ENCODE measurements around the gene GFPT2. TPM values are rescaled to one million over a fixed set of nuclear protein-coding genes. Genes with fewer than 3 reads are reported as not detected.

GFPT2 gene
- total and polyA plus RNA-seq, 2 of the 4 experiments (the other 2 are of a cell fraction), result 20.3 to 20.8 TPM

- Histone ChIP-seq H2BK15ac (ENCODE audit: low read depth, low read length) (no peak overlapping the region), H3K36me3 (ENCODE audit: control insufficient read depth, insufficient read depth, low read length) (no peaks in the 10 kb centered on the region), H4K91ac (ENCODE audit: insufficient read depth, low read depth, low read length) (no peak overlapping the region), H2BK20ac (ENCODE audit: low read depth, low read length) (no peak overlapping the region), H3K56ac (ENCODE audit: extremely low read depth, insufficient read depth, low read length) (no peak overlapping the region), H3K27ac (ENCODE audit: insufficient read depth, low read length) (no peak overlapping the region), H3K9me3 (ENCODE audit: control insufficient read depth, insufficient read depth, low read length) (no peaks in the 10 kb centered on the region), H3K4me1 (ENCODE audit: control insufficient read depth, insufficient read depth, low read length) (no peaks in the 10 kb centered on the region), H4K5ac (ENCODE audit: low read depth, low read length) (no peak overlapping the region), H4K20me1 (ENCODE audit: insufficient read depth, low read length) (no peaks in the 10 kb centered on the region), H3K79me1 (ENCODE audit: low read depth in 1 of 2, low read length in 2 of 2) (no peaks in the 10 kb centered on the region), H2AK9ac (replicated peaks; ENCODE audit: low read depth, low read length, poor library complexity) (no peak overlapping the region), H3K9me1 (ENCODE audit: insufficient read depth, low read length) (no peaks in the 10 kb centered on the region), H3K4ac (ENCODE audit: low read depth, low read length) (no peak overlapping the region), H2BK120ac (ENCODE audit: low read depth, low read length) (no peak overlapping the region), H3K4me3 (ENCODE audit: insufficient read depth, low read depth, low read length) (no peak overlapping the region), H2AK5ac (ENCODE audit: low read depth, low read length) (no peak overlapping the region), H3K4me2 (ENCODE audit: low read depth, low read length) (no peak overlapping the region), H2AFZ (replicated peaks; ENCODE audit: low read length, poor library complexity) (no peak overlapping the region), H3K18ac (ENCODE audit: low read depth, low read length) (no peak overlapping the region), H4K8ac (ENCODE audit: low read depth in 2 of 2, low read length in 2 of 2) (no peak overlapping the region), H3K23ac (ENCODE audit: low read depth, low read length) (no peak overlapping the region), H2BK5ac (ENCODE audit: low read depth, low read length, poor library complexity, severe bottlenecking) (no peak overlapping the region), H3K9ac (ENCODE audit: low read depth, low read length) (no peak overlapping the region), H3K27me3 (ENCODE audit: control insufficient read depth, insufficient read depth, low read length) (peaks cover 10% of the 10 kb centered on the region), H3K14ac (replicated peaks; ENCODE audit: low read depth, low read length) (no peak overlapping the region)
- in situ Hi-C loops (cut with MboI; ENCODE audit: low sequenced_read_pairs) (no loop called here), intact Hi-C loops (cut with micrococcal nuclease) (no loop called here), dilution Hi-C loops (cut with HindIII; ENCODE audit: low sequenced_read_pairs, unreplicated experiment) (no loop called here)
- ChIA-PET CTCF (no interaction called here), POLR2A (ENCODE audit: unreplicated experiment) (no interaction called here)
- 40% methylated on average over 1 of the region's 4 CpGs; no CpG with 5 or more reads in 1 of the 2 experiments for WGBS, 2 experiments (ENCODE audit: extremely low coverage in 2 of 2, insufficient read length in 1 of 2)
- ATAC-seq (ENCODE audit: low read depth) (no peak), DNase-seq (no peak)
- TF ChIP-seq MAZ (IDR thresholded peaks at IDR 0.05; ENCODE audit: borderline replicate concordance, low read depth, low read length) (no peak), NFE2L2 (IDR thresholded peaks at IDR 0.05; ENCODE audit: low read depth, low read length) (no peak)
- TF ChIP-seq, protein P1, sequence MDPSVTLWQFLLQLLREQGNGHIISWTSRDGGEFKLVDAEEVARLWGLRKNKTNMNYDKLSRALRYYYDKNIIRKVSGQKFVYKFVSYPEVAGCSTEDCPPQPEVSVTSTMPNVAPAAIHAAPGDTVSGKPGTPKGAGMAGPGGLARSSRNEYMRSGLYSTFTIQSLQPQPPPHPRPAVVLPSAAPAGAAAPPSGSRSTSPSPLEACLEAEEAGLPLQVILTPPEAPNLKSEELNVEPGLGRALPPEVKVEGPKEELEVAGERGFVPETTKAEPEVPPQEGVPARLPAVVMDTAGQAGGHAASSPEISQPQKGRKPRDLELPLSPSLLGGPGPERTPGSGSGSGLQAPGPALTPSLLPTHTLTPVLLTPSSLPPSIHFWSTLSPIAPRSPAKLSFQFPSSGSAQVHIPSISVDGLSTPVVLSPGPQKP (IDR thresholded peaks at IDR 0.05; ENCODE audit: borderline replicate concordance, low read depth, low read length), result no peak
- BruUV-seq (replicated peaks), result no TSS peak
These were observed 28.3 kb upstream of the GFPT2 start for GRCh38 chr5:180381428-180381827.

Measured in IMR-90 (cell line).